Activated CD8-positive, alpha-beta T cell treated with anti-CD3 and anti-CD28 coated beads, Interleukin-2, amount 10 ng/mL, durations not matched to agents 7 days and 5 days (primary cell): Measurements from ENCODE around the gene KIF2C. TPM values are rescaled to one million over a fixed set of nuclear protein-coding genes. Genes with fewer than 3 reads are reported as not detected.
"Not testable (repeated sequence)": the region's sequence is repeated elsewhere in the genome, so short reads cannot be mapped to it uniquely, and the experiment has no call there.

ENCODE experiments used
- ATAC-seq: fragments of 150-1000 bp; cut with Tn5 transposase; one replicate; pipeline ENCODE4 v1.10.0; 2021; ENCODE audit warnings: moderate library complexity
- CTCF ChIA-PET: fragments of 350-600 bp; sonication (Branson Sonifier 250); formaldehyde crosslinking; loops from one replicate; lab custom pipeline; 2021; ENCODE audit warnings: antibody characterized with exemption; lab: Charles Lee
- POLR2A ChIA-PET: fragments of 350-600 bp; sonication (Branson Sonifier 250); formaldehyde crosslinking; loops from one replicate; lab custom pipeline; 2021; ENCODE audit warnings: antibody characterized with exemption; lab: Charles Lee
- DNase-seq: peaks from one replicate; pipeline ENCODE4 v3.0.0-alpha.2; 2020
- H3K27ac Mint-ChIP-seq: one replicate; pipeline ENCODE4 v1.8.0; 2021; ENCODE audit warnings: mild to moderate bottlenecking, mixed read lengths
- H3K27me3 Mint-ChIP-seq: one replicate; pipeline ENCODE4 v1.8.0; 2021; ENCODE audit warnings: low read depth, mixed read lengths
- H3K36me3 Mint-ChIP-seq: one replicate; pipeline ENCODE4 v1.8.0; 2021; ENCODE audit warnings: low read depth, mixed read lengths
- H3K4me1 Mint-ChIP-seq: one replicate; pipeline ENCODE4 v1.8.0; 2021; ENCODE audit warnings: low read depth, mixed read lengths
- H3K4me3 Mint-ChIP-seq: one replicate; pipeline ENCODE4 v1.8.0; 2021; ENCODE audit warnings: mild to moderate bottlenecking, mixed read lengths
- H3K9me3 Mint-ChIP-seq: one replicate; pipeline ENCODE4 v1.8.0; 2022; ENCODE audit warnings: mixed read lengths; ENCODE audit not compliant: insufficient read depth
- total RNA-seq, 2 experiments: library from RNA; stranded (reverse); gene quantifications; one replicate each; pipeline ENCODE4 v1.2.3, GENCODE V29; 2021

Gene KIF2C
- total RNA-seq, 2 experiments from 2014 or later, result 125 to 126 TPM

- ChIA-PET CTCF (interaction anchor here (0.9 to 4.1 kb wide), 4 partner anchors 10 to 51 kb away, joined by 3 to 20 read pairs (median 3); no protein-coding TSS in a partner anchor), POLR2A (interaction anchor here (0.6 to 18.4 kb wide), 4 partner anchors 14 to 156 kb away, joined by 3 to 839 read pairs (median 338); partner anchors contain the start of gene RPS8)
- no peaks in the 10 kb centered on the region for H3K36me3 Mint-ChIP-seq
These were observed 6.3 kb upstream of the KIF2C start for GRCh38 chr1:44733365-44733764.

GRCh38 chr1:44733784-44734183 lies 5.9 kb upstream of the KIF2C start:
- H3K4me3 Mint-ChIP-seq, result no peak overlapping the region
- CTCF ChIA-PET, result interaction anchor here (0.9 to 1.5 kb wide), 3 partner anchors 10 to 42 kb away, joined by 3 read pairs; no protein-coding TSS in a partner anchor
- POLR2A ChIA-PET, result interaction anchor here (6.5 to 18.4 kb wide), 3 partner anchors 14 to 91 kb away, joined by 113 to 839 read pairs (median 564); partner anchors contain the start of gene RPS8
- peaks cover 32% of the 10 kb centered on the region for H3K4me1 Mint-ChIP-seq
- ATAC-seq (no peak), DNase-seq (no peak)
- no peak overlapping the region for H3K27ac Mint-ChIP-seq
- no peaks in the 10 kb centered on the region for H3K27me3 Mint-ChIP-seq
- no peaks in the 10 kb centered on the region for H3K9me3 Mint-ChIP-seq
- H3K36me3 Mint-ChIP-seq, result no peaks in the 10 kb centered on the region

More at GRCh38 chr1:44733365-44733764, 6.3 kb upstream of the KIF2C start:
- Mint-ChIP-seq H3K4me3 (no peak overlapping the region), H3K27me3 (no peaks in the 10 kb centered on the region), H3K4me1 (peaks cover 31% of the 10 kb centered on the region), H3K9me3 (no peaks in the 10 kb centered on the region), H3K27ac (no peak overlapping the region)
- ATAC-seq (no peak), DNase-seq (no peak)

GRCh38 chr1:44735992-44736391 lies 3.6 kb upstream of the KIF2C start:
- DNase-seq (no peak), ATAC-seq (no peak)
- ChIA-PET CTCF (interaction anchor here (0.9 to 1.1 kb wide), 2 partner anchors 9 to 83 kb away, joined by 3 read pairs; no protein-coding TSS in a partner anchor), POLR2A (interaction anchor here (1.3 to 18.4 kb wide), 4 partner anchors 11 to 89 kb away, joined by 3 to 839 read pairs (median 284); partner anchors contain the start of gene RPS8)
- H3K27ac Mint-ChIP-seq, result no peak overlapping the region
- no peak overlapping the region for H3K4me3 Mint-ChIP-seq
- H3K36me3 Mint-ChIP-seq, result peaks cover 14% of the 10 kb centered on the region
- H3K27me3 Mint-ChIP-seq, result no peaks in the 10 kb centered on the region
- no peaks in the 10 kb centered on the region for H3K9me3 Mint-ChIP-seq
- H3K4me1 Mint-ChIP-seq, result peaks cover 32% of the 10 kb centered on the region

GRCh38 chr1:44738953-44739306 lies 707 bp upstream of the KIF2C start:
- DNase-seq, result not testable (repeated sequence)
- POLR2A ChIA-PET, result interaction anchor here (6.9 to 7.3 kb wide), 2 partner anchors 9 to 17 kb away, joined by 64 to 102 read pairs; partner anchors contain the start of gene RNU5D-1

GRCh38 chr1:44740179-44740617 lies 561 bp downstream of the KIF2C start:
- peaks cover 44% of the 10 kb centered on the region for H3K36me3 Mint-ChIP-seq
- ATAC-seq (peak; percentile 7), DNase-seq (no peak)
- peak overlapping the region; percentile 99 for H3K4me3 Mint-ChIP-seq
- H3K4me1 Mint-ChIP-seq, result peaks cover 42% of the 10 kb centered on the region
- ChIA-PET CTCF (interaction anchor here (1.0 to 7.9 kb wide), 3 partner anchors 10 to 35 kb away, joined by 3 to 61 read pairs (median 5); partner anchors contain the start of genes RNU5D-1 and RPS8), POLR2A (interaction anchor here (0.6 to 7.3 kb wide), 8 partner anchors 10 to 152 kb away, joined by 3 to 102 read pairs (median 6); partner anchors contain the start of genes RNU5D-1 and RPS8)
- H3K27me3 Mint-ChIP-seq, result no peaks in the 10 kb centered on the region
- H3K27ac Mint-ChIP-seq, result peak overlapping the region; percentile 97
- H3K9me3 Mint-ChIP-seq, result no peaks in the 10 kb centered on the region

More at GRCh38 chr1:44738953-44739306, 707 bp upstream of the KIF2C start:
- peaks cover 35% of the 10 kb centered on the region for H3K4me1 Mint-ChIP-seq
- peaks cover 34% of the 10 kb centered on the region for H3K36me3 Mint-ChIP-seq
- CTCF ChIA-PET, result interaction anchor here (1.9 to 7.9 kb wide), 2 partner anchors 9 to 36 kb away, joined by 5 to 61 read pairs; partner anchors contain the start of genes RNU5D-1 and RPS8
- not testable (repeated sequence) for H3K9me3 Mint-ChIP-seq, ATAC-seq, H3K27me3 Mint-ChIP-seq
- H3K4me3 Mint-ChIP-seq, result peak overlapping the region; percentile 99
- H3K27ac Mint-ChIP-seq, result peak overlapping the region; percentile 97

- Mint-ChIP-seq H3K4me1 (peaks cover 59% of the 10 kb centered on the region), H3K4me3 (peak overlapping the region; percentile 56), H3K27ac (peak overlapping the region; percentile 69), H3K36me3 (peaks cover 65% of the 10 kb centered on the region), H3K27me3 (no peaks in the 10 kb centered on the region), H3K9me3 (no peaks in the 10 kb centered on the region)
- DNase-seq, result no peak
- ATAC-seq, result no peak
- CTCF ChIA-PET, result interaction anchor here (1.0 to 7.9 kb wide), 2 partner anchors 13 to 204 kb away, joined by 4 to 61 read pairs; partner anchors contain the start of gene RNU5D-1
- POLR2A ChIA-PET, result interaction anchor here (0.6 to 7.3 kb wide), 8 partner anchors 10 to 76 kb away, joined by 3 to 102 read pairs (median 7); partner anchors contain the start of genes RNU5D-1 and RPS8
These were observed 3.6 kb downstream of the KIF2C start for GRCh38 chr1:44743211-44743610.

GRCh38 chr1:44747878-44748277 lies 8.2 kb downstream of the KIF2C start:
- Mint-ChIP-seq H3K9me3 (no peaks in the 10 kb centered on the region), H3K4me3 (no peak overlapping the region), H3K4me1 (peaks cover 32% of the 10 kb centered on the region), H3K27me3 (no peaks in the 10 kb centered on the region), H3K27ac (no peak overlapping the region), H3K36me3 (peaks cover 66% of the 10 kb centered on the region)
- POLR2A ChIA-PET, result interaction anchor here (1.6 to 3.2 kb wide), 3 partner anchors 17 to 27 kb away, joined by 3 to 21 read pairs (median 11); partner anchors contain the start of gene RNU5D-1
- no peak for DNase-seq
- CTCF ChIA-PET, result interaction anchor here (0.7 to 1.6 kb wide), 4 partner anchors 17 to 88 kb away, joined by 3 to 4 read pairs (median 4); partner anchors contain the start of gene RNU5D-1
- no peak for ATAC-seq

- Mint-ChIP-seq H3K27me3 (no peaks in the 10 kb centered on the region), H3K27ac (peak overlapping the region; percentile 63), H3K36me3 (peaks cover 83% of the 10 kb centered on the region), H3K4me1 (peaks cover 20% of the 10 kb centered on the region), H3K4me3 (no peak overlapping the region), H3K9me3 (no peaks in the 10 kb centered on the region)
- CTCF ChIA-PET, result no interaction called here
- POLR2A ChIA-PET, result no interaction called here
- ATAC-seq (no peak), DNase-seq (no peak)
These were observed 17.8 kb downstream of the KIF2C start for GRCh38 chr1:44757420-44757819.

GRCh38 chr1:44759077-44759476 lies 19.4 kb downstream of the KIF2C start:
- ATAC-seq (no peak), DNase-seq (no peak)
- H3K27me3 Mint-ChIP-seq, result no peaks in the 10 kb centered on the region
- peaks cover 83% of the 10 kb centered on the region for H3K36me3 Mint-ChIP-seq
- H3K9me3 Mint-ChIP-seq, result no peaks in the 10 kb centered on the region
- ChIA-PET POLR2A (interaction anchor here (1.2 to 3.8 kb wide), 4 partner anchors 8 to 28 kb away, joined by 4 to 11 read pairs (median 8); partner anchors contain the start of gene RNU5D-1), CTCF (no interaction called here)
- no peak overlapping the region for H3K4me3 Mint-ChIP-seq
- no peak overlapping the region for H3K27ac Mint-ChIP-seq
- H3K4me1 Mint-ChIP-seq, result peaks cover 20% of the 10 kb centered on the region

GRCh38 chr1:44760876-44761275 lies 21.2 kb downstream of the KIF2C start:
- Mint-ChIP-seq H3K36me3 (peaks cover 74% of the 10 kb centered on the region), H3K4me3 (no peak overlapping the region), H3K27me3 (no peaks in the 10 kb centered on the region), H3K4me1 (peaks cover 15% of the 10 kb centered on the region), H3K27ac (no peak overlapping the region), H3K9me3 (no peaks in the 10 kb centered on the region)
- ChIA-PET POLR2A (interaction anchor here (0.7 to 3.8 kb wide), 4 partner anchors 14 to 30 kb away, joined by 3 to 19 read pairs (median 15); partner anchors contain the start of genes RNU5D-1 and RPS8), CTCF (interaction anchor here (2.0 kb wide), 1 partner anchor 30 kb away, joined by 5 read pairs; the partner anchor contains the start of gene RNU5D-1)
- ATAC-seq, result no peak
- DNase-seq, result no peak

GRCh38 chr1:44766421-44766820 lies 26.8 kb downstream of the KIF2C start:
- not testable (repeated sequence) for DNase-seq, H3K27ac Mint-ChIP-seq, ATAC-seq, H3K4me1 Mint-ChIP-seq, H3K4me3 Mint-ChIP-seq, H3K27me3 Mint-ChIP-seq, H3K9me3 Mint-ChIP-seq
- H3K36me3 Mint-ChIP-seq, result peaks cover 52% of the 10 kb centered on the region
- ChIA-PET CTCF (interaction anchor here (1.3 kb wide), 1 partner anchor 34 kb away, joined by 3 read pairs; the partner anchor contains the start of gene PLK3), POLR2A (interaction anchor here (0.7 to 3.6 kb wide), 6 partner anchors 8 to 45 kb away, joined by 4 to 29 read pairs (median 6); partner anchors contain the start of genes RNU5D-1 and RPS8)
